HG03039 (cell line): ENCODE results near the gene RAD9A.

ENCODE experiments used
- ATAC-seq: cut with Tn5 transposase; IDR thresholded peaks from one replicate; pipeline ENCODE4 v1.9.1; 2021; ENCODE audit warnings: mild to moderate bottlenecking, moderate library complexity; ENCODE audit not compliant: unreplicated experiment

The RAD9A gene

GRCh38 chr11:67373648-67374570 lies 17.9 kb upstream of the RAD9A start:
- ATAC-seq: no peak

GRCh38 chr11:67374571-67375281 lies 17.1 kb upstream of the RAD9A start:
- no peak for ATAC-seq

GRCh38 chr11:67375320-67376055 lies 16.3 kb upstream of the RAD9A start:
- no peak for ATAC-seq

GRCh38 chr11:67376063-67376820 lies 15.5 kb upstream of the RAD9A start:
- no peak for ATAC-seq

- no peak for ATAC-seq
Measured at GRCh38 chr11:67376873-67377808, 14.6 kb upstream of the RAD9A start.

- ATAC-seq: no peak
Measured at GRCh38 chr11:67378544-67378943, 13.2 kb upstream of the RAD9A start.

GRCh38 chr11:67379061-67380058 lies 12.4 kb upstream of the RAD9A start:
- no peak for ATAC-seq

- no peak for ATAC-seq
Measured at GRCh38 chr11:67381244-67381972, 10.4 kb upstream of the RAD9A start.

GRCh38 chr11:67382276-67383136 lies 9.3 kb upstream of the RAD9A start:
- no peak for ATAC-seq

GRCh38 chr11:67384851-67385366 lies 6.9 kb upstream of the RAD9A start:
- no peak for ATAC-seq

GRCh38 chr11:67387069-67387468 lies 4.7 kb upstream of the RAD9A start:
- no peak for ATAC-seq

GRCh38 chr11:67387518-67387917 lies 4.3 kb upstream of the RAD9A start:
- no peak for ATAC-seq

- ATAC-seq: no peak
Measured at GRCh38 chr11:67389477-67389876, 2.3 kb upstream of the RAD9A start.

- no peak for ATAC-seq
Measured at GRCh38 chr11:67390947-67391303, 861 bp upstream of the RAD9A start.

GRCh38 chr11:67392183-67392715 lies 463 bp downstream of the RAD9A start:
- no peak for ATAC-seq

GRCh38 chr11:67393437-67393836 lies 1.7 kb downstream of the RAD9A start:
- ATAC-seq: no peak
